GM12873 (cell line): ENCODE data around the gene PSAT1.

Experiments used
- CTCF ChIP-seq: IDR thresholded peaks from 2 replicates; pipeline ENCODE4 v1.5.1; 2012; ENCODE audit warnings: low read depth, mild to moderate bottlenecking, moderate library complexity, low read length, control low read depth; ENCODE audit not compliant: insufficient read depth; ENCODE audit errors: missing control alignments

Gene PSAT1

DNA sequence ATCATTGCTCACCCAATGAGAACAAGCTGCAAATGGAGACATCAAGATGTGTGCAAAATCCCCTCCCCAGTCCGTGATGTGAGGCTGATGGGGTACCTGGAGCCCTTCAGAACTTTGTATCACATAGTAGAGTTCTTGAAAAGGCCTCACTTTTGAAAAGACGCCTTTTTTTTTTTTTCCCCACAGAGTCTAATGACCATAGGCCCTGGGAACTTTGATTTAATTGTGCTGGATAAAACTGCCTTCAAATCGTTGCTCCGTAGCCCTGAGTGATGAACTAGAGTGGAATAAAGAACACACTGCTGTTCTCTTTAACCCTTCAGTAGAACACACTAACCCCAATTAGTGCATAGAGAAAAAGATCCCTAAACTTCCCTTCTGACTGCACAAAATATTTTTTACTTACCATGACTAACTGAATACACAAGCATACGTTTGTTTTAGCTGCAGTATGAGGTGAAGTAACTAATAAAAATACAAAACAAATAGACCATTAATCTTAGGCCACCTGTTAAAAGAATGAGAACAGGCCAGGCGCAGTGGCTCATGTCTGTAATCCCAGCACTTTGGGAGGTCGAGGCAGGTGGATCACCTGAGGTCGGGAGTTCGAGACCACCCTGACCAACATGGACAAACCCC is 15.1 kb downstream of the PSAT1 start:
- no peak for TF ChIP-seq CTCF

GRCh38 chr9:78314550-78314949 is 17.6 kb downstream of the PSAT1 start:
- no peak for TF ChIP-seq CTCF

GRCh38 chr9:78314953-78315870 is 18.3 kb downstream of the PSAT1 start:
- no peak for TF ChIP-seq CTCF

DNA sequence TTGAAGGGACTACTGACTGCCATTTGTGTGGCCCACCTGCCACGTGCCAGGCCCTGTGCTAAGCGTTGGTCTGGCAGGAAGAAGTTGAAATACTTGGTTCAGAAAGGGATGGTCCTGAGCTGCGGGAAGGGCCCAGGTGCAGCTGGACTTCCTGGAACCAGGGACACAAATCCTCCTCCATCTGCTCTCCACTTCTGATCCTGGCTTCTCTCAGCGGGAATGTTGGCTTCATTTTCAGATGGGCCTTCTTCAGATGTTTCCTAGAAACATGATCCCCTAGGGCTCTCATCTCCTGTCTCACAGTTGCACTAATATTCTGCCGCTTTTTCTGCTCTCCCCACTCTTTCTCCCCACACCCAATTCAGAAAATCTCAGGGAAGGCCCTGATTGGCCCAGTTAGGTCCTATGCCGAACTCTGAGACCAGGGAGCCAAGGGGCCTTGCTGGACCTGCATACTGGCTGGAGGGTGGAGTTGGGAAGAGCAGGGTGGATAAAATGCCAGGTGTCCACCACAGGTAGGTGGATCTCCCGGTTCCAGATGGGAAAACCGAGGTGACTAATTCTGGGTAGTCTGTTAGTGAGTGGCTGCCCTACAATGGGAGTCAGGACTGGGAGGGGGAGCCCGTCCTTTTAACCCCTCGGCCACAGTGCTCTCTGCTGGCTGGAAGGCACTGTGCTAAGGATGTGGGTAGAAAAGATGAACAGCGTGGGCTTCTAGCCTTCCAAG is 19.4 kb downstream of the PSAT1 start:
- TF ChIP-seq CTCF, result no peak

GRCh38 chr9:78319197-78320029 is 22.5 kb downstream of the PSAT1 start:
- no peak for TF ChIP-seq CTCF

GRCh38 chr9:78320030-78320693 is 23.2 kb downstream of the PSAT1 start:
- no peak for TF ChIP-seq CTCF
